Lung (tissue), 12 donors: ENCODE results near the gene ERVV-1. TPM values are rescaled to one million over a fixed set of nuclear protein-coding genes. Genes with fewer than 3 reads are reported as not detected.
"Not testable (repeated sequence)": the region's sequence is repeated elsewhere in the genome, so short reads cannot be mapped to it uniquely, and the experiment has no call there.

Experiments
- ATAC-seq: fragments of 200-7000 bp; cut with Tn5 transposase; one replicate; pipeline ENCODE4 v1.9.1; 2020; ENCODE audit warnings: moderate number of reproducible peaks; ENCODE audit not compliant: insufficient read depth, low FRiP score
- DNase-seq, 3 donors: peaks; one replicate each; pipeline ENCODE4 v3.0.0-alpha.2; 2013 to 2017
- H3K27ac ChIP-seq, 2 donors: one replicate each; pipeline ENCODE4 v1.5.1; 2013; ENCODE audit warnings: mild to moderate bottlenecking in 2 of 2, moderate library complexity in 2 of 2, control low read depth in 1 of 2, inconsistent platforms in 1 of 2, low read depth in 1 of 2, low read length in 1 of 2
- H3K27me3 ChIP-seq, 3 donors: one replicate each; pipeline ENCODE4 v1.5.1; 2013; ENCODE audit warnings: low read length in 2 of 3; ENCODE audit not compliant: control insufficient read depth in 3 of 3, insufficient read depth in 3 of 3
- H3K36me3 ChIP-seq, 4 donors: one replicate each; pipeline ENCODE4 v1.5.1; 2013; ENCODE audit warnings: low read length in 4 of 4, mild to moderate bottlenecking in 1 of 4, moderate library complexity in 1 of 4; ENCODE audit not compliant: control insufficient read depth in 4 of 4, insufficient read depth in 4 of 4
- H3K4me1 ChIP-seq, 5 donors: one replicate each; pipeline ENCODE4 v1.5.1; 2013; ENCODE audit warnings: low read length in 5 of 5, mild to moderate bottlenecking in 2 of 5, moderate library complexity in 1 of 5; ENCODE audit not compliant: control insufficient read depth in 5 of 5, insufficient read depth in 5 of 5
- H3K4me3 ChIP-seq: one replicate; pipeline ENCODE4 v1.5.1; 2013; ENCODE audit warnings: mild to moderate bottlenecking, control low read depth, moderate library complexity
- H3K9ac ChIP-seq, 2 donors: one replicate each; pipeline ENCODE4 v1.5.1; 2013; ENCODE audit warnings: low read length in 2 of 2, control low read depth in 1 of 2; ENCODE audit not compliant: insufficient read depth in 1 of 2
- H3K9me3 ChIP-seq, 4 donors: one replicate each; pipeline ENCODE4 v1.5.1; 2013; ENCODE audit warnings: low read length in 3 of 4, mild to moderate bottlenecking in 1 of 4, moderate library complexity in 1 of 4; ENCODE audit not compliant: control insufficient read depth in 4 of 4, insufficient read depth in 3 of 4
- CTCF ChIP-seq: IDR thresholded peaks from 2 replicates; pipeline ENCODE4 v1.5.1; 2012; ENCODE audit warnings: mild to moderate bottlenecking; ENCODE audit errors: control extremely low read depth, extremely low read depth
- WGBS, 2 donors: extraction: QIAGEN DNeasy Blood & Tissue Kit; methylation state at CpG; one replicate each; pipeline ENCODE4 v1.1.7; 2013; 5-methylcytosine and 5-hydroxymethylcytosine counted together
- polyA plus RNA-seq, 2 donors: library from polyadenylated mRNA; stranded (reverse); fragments of 200-250 nt; gene quantifications; one replicate each; pipeline ENCODE4 v1.2.1, GENCODE V29; 2013
- total RNA-seq, 2 donors: library from RNA; depleted of rRNA in 1 of 2; stranded (reverse); fragments of >200 nt in 1 of 2; gene quantifications; one replicate each; pipeline ENCODE4 v1.2.1, GENCODE V29; 2014 to 2021
- donor health status: control.
- donor health status: control.
- donor health status: Bipolar disorder and iron deficiency.
- donor health status: healthy.
- donor health status: DM: yes; HTN: yes; CAD: no.

ERVV-1 gene
- total and polyA plus RNA-seq, 4 donors: not detected

GRCh38 chr19:53012006-53012405 lies 1.7 kb upstream of the ERVV-1 start:
- 90 to 96% methylated on average over 6 of the region's 6 CpGs for WGBS, 2 donors

GRCh38 chr19:53015159-53015558 lies 1.4 kb downstream of the ERVV-1 start:
- TF ChIP-seq CTCF: no peak
- Histone ChIP-seq H3K36me3 (no peaks in the 10 kb centered on the region), H3K9me3 (peaks cover 0 to 14% (median 0%) of the 10 kb centered on the region in 4 donors), H3K27ac (no peak overlapping the region), H3K4me1 (no peaks in the 10 kb centered on the region), H3K9ac (no peak overlapping the region), H3K4me3 (no peak overlapping the region), H3K27me3 (no peaks in the 10 kb centered on the region)
- ATAC-seq (no peak), DNase-seq (no peak)
- WGBS, 2 donors: 97% methylated on average over 2 of the region's 2 CpGs

More at GRCh38 chr19:53012006-53012405, 1.7 kb upstream of the ERVV-1 start:
- DNase-seq: no peak
- no peak for TF ChIP-seq CTCF
- Histone ChIP-seq H3K27ac (no peak overlapping the region), H3K36me3 (no peaks in the 10 kb centered on the region), H3K9me3 (peaks cover 0 to 12% (median 0%) of the 10 kb centered on the region in 4 donors), H3K27me3 (no peaks in the 10 kb centered on the region), H3K4me3 (no peak overlapping the region), H3K4me1 (no peaks in the 10 kb centered on the region), H3K9ac (no peak overlapping the region)
- ATAC-seq: no peak

GRCh38 chr19:53015730-53016129 lies 2.0 kb downstream of the ERVV-1 start:
- no peak for ATAC-seq
- no peak overlapping the region for H3K4me3 ChIP-seq
- H3K4me1 ChIP-seq: no peaks in the 10 kb centered on the region
- H3K9ac ChIP-seq: no peak overlapping the region
- no peak for TF ChIP-seq CTCF
- H3K27ac ChIP-seq: no peak overlapping the region
- no peaks in the 10 kb centered on the region for H3K36me3 ChIP-seq
- no peak for DNase-seq
- no peaks in the 10 kb centered on the region for H3K27me3 ChIP-seq
- 87% methylated on average over 8 of the region's 8 CpGs for WGBS, 2 donors
- H3K9me3 ChIP-seq: peaks cover 0 to 12% (median under 1%) of the 10 kb centered on the region in 4 donors

GRCh38 chr19:53019684-53020083 lies 6.0 kb downstream of the ERVV-1 start:
- no peak for DNase-seq
- 10 to 37% methylated on average over 1 of the region's 1 CpG for WGBS, 2 donors

GRCh38 chr19:53028306-53028705 lies 14.6 kb downstream of the ERVV-1 start:
- not testable (repeated sequence) for H3K9ac ChIP-seq, H3K27me3 ChIP-seq, H3K27ac ChIP-seq, DNase-seq, H3K4me3 ChIP-seq, H3K4me1 ChIP-seq, ATAC-seq, H3K36me3 ChIP-seq
- 41 to 52% methylated on average over 6 to 7 of the region's 7 CpGs for WGBS, 2 donors
- peaks cover 0 to 16% (median 0%) of the 10 kb centered on the region in 4 donors for H3K9me3 ChIP-seq

More at GRCh38 chr19:53019684-53020083, 6.0 kb downstream of the ERVV-1 start:
- H3K27ac ChIP-seq: no peak overlapping the region
- H3K27me3 ChIP-seq: no peaks in the 10 kb centered on the region
- H3K4me3 ChIP-seq: no peak overlapping the region
- H3K9me3 ChIP-seq: peaks cover 0 to 17% (median 2%) of the 10 kb centered on the region in 4 donors
- H3K9ac ChIP-seq: no peak overlapping the region
- H3K36me3 ChIP-seq: no peaks in the 10 kb centered on the region
- H3K4me1 ChIP-seq: no peaks in the 10 kb centered on the region
- ATAC-seq: no peak
- no peak for TF ChIP-seq CTCF
